Testis (tissue), 2 donors: Measurements from ENCODE around the gene PHLDA1.

Source experiments
- CTCF ChIP-seq, 3 experiments: fragments of 450-650 bp in 2 of 3; fragments of 200-600 bp in 1 of 3; sonication (generic) in 1 of 3; IDR thresholded peaks; one replicate each; pipeline ENCODE4 v1.5.1; 2016 to 2019; ENCODE audit warnings: antibody characterized with exemption in 3 of 3, mild to moderate bottlenecking in 2 of 3, moderate library complexity in 1 of 3
- POLR2A ChIP-seq: fragments of 450-650 bp; IDR thresholded peaks from one replicate; pipeline ENCODE4 v1.6.1; 2017; ENCODE audit warnings: antibody characterized with exemption, mild to moderate bottlenecking, moderate library complexity

- no peak for TF ChIP-seq POLR2A
- TF ChIP-seq CTCF (IDR thresholded peaks at IDR 0.05), result no peak
Measured at GRCh38 chr12:76078748-76079147, 47.2 kb upstream of the PHLDA1 start.
